Measurements from ENCODE around the gene PARN. TPM values are rescaled to one million over a fixed set of nuclear protein-coding genes. Genes with fewer than 3 reads are reported as not detected.
A peak's percentile ranks its signal among the peaks of the same experiment; 100 is the strongest.

The PARN gene
- total RNA-seq, 1 donor from 2014 or later, result 26.5 TPM

DNA sequence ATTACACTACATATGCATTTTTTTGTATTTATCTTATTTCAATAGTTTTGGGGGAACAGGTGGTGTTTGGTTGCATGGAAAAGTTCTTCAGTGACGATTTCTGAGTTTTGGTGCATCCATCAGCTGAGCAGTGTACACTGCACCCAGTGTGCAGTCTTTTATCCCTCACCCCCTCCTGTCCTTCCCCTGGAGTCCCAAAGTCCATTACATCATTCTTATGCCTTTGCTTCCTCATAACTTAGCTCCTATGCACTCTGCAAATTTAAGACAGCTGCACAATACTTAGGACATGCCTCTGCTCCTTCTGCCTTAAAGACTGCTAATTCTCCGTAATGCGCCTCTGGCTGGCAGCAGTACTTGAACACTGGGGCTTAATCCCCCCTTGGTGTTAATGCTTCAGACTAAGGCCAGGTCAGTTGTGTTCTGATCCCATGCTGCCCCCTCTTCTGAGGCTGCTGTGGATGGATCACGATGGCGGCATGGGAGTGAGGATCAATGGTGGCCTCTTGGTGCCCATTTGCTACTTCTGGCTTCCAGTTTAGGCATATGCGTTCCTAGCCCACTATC lies 146.2 kb downstream of the PARN start:
- DNase-seq (ENCODE audit: low read depth, low spot score), result no peak
- Mint-ChIP-seq H3K4me3 (no peak overlapping the region), H3K9me3 (peaks cover 8% of the 10 kb centered on the region), H3K36me3 (ENCODE audit: low read depth) (peaks cover 19% of the 10 kb centered on the region), H3K27ac (ENCODE audit: unreplicated experiment) (peak overlapping the region; percentile 51), H3K4me1 (peaks cover 25% of the 10 kb centered on the region), H3K27me3 (ENCODE audit: low read depth) (no peaks in the 10 kb centered on the region)
- TF ChIP-seq CTCF (conservative IDR thresholded peaks at IDR 0.05), result no peak

DNA sequence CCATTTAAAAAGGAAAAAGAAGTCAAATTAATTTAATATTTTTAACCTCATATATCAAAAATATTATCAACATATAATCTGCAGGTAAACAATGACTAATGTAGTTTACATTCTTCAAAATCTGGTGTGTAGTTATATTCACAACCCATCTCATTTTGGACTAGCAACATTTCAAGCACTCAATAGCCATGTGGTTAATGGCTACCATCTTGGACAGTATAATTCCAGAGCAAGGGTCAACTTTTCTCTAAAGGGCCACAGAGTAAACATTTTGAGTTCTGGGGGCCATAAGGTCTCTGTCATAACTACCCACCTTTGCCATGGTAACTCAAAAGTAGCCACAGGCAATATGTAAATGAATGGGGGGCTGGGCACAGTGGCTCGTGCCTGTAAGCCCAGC lies 153.9 kb downstream of the PARN start:
- Mint-ChIP-seq H3K4me3 (no peak overlapping the region), H3K9me3 (peaks cover 8% of the 10 kb centered on the region), H3K36me3 (ENCODE audit: low read depth) (peaks cover 24% of the 10 kb centered on the region), H3K27me3 (ENCODE audit: low read depth) (no peaks in the 10 kb centered on the region), H3K4me1 (no peaks in the 10 kb centered on the region), H3K27ac (ENCODE audit: unreplicated experiment) (no peak overlapping the region)
- no peak for TF ChIP-seq CTCF (conservative IDR thresholded peaks at IDR 0.05)
- DNase-seq (ENCODE audit: low read depth, low spot score), result no peak

- no peaks in the 10 kb centered on the region for H3K4me1 Mint-ChIP-seq
- H3K36me3 Mint-ChIP-seq (ENCODE audit: low read depth), result peaks cover 23% of the 10 kb centered on the region
- no peak overlapping the region for H3K27ac Mint-ChIP-seq (ENCODE audit: unreplicated experiment)
- DNase-seq (ENCODE audit: low read depth, low spot score), result no peak
- no peak overlapping the region for H3K4me3 Mint-ChIP-seq
- H3K9me3 Mint-ChIP-seq, result peaks cover 8% of the 10 kb centered on the region
- no peaks in the 10 kb centered on the region for H3K27me3 Mint-ChIP-seq (ENCODE audit: low read depth)
- TF ChIP-seq CTCF (conservative IDR thresholded peaks at IDR 0.05), result no peak
These were observed 154.5 kb downstream of the PARN start for GRCh38 chr16:14475370-14476139.

GRCh38 chr16:14473488-14473887 lies 156.6 kb downstream of the PARN start:
- Mint-ChIP-seq H3K4me1 (no peaks in the 10 kb centered on the region), H3K27ac (ENCODE audit: unreplicated experiment) (no peak overlapping the region), H3K9me3 (no peaks in the 10 kb centered on the region), H3K27me3 (ENCODE audit: low read depth) (no peaks in the 10 kb centered on the region), H3K4me3 (no peak overlapping the region), H3K36me3 (ENCODE audit: low read depth) (peaks cover 12% of the 10 kb centered on the region)
- DNase-seq (ENCODE audit: low read depth, low spot score), result no peak
- no peak for TF ChIP-seq CTCF (conservative IDR thresholded peaks at IDR 0.05)

GRCh38 chr16:14472357-14472756 lies 157.7 kb downstream of the PARN start:
- Mint-ChIP-seq H3K4me1 (no peaks in the 10 kb centered on the region), H3K27me3 (ENCODE audit: low read depth) (no peaks in the 10 kb centered on the region), H3K36me3 (ENCODE audit: low read depth) (peaks cover 7% of the 10 kb centered on the region), H3K27ac (ENCODE audit: unreplicated experiment) (no peak overlapping the region), H3K9me3 (no peaks in the 10 kb centered on the region), H3K4me3 (no peak overlapping the region)
- no peak for TF ChIP-seq CTCF (conservative IDR thresholded peaks at IDR 0.05)
- no peak for DNase-seq (ENCODE audit: low read depth, low spot score)

Measured in neural crest cell (in vitro differentiated cells).